Ishikawa (cell line): Measurements from ENCODE around the gene CRYBB1.

Experiments used
- CEBPB ChIP-seq: IDR thresholded peaks from 2 replicates; pipeline ENCODE4 v1.6.1; 2012
- CREB1 ChIP-seq: IDR thresholded peaks from 2 replicates; pipeline ENCODE4 v1.6.1; 2012; ENCODE audit warnings: low read depth
- EP300 ChIP-seq: IDR thresholded peaks from 2 replicates; pipeline ENCODE4 v1.6.1; 2012; ENCODE audit warnings: borderline replicate concordance
- FOXM1 ChIP-seq: IDR thresholded peaks from 2 replicates; pipeline ENCODE4 v1.6.1; 2012; ENCODE audit warnings: low read depth, borderline replicate concordance
- RAD21 ChIP-seq: IDR thresholded peaks from 2 replicates; pipeline ENCODE4 v1.6.1; 2012; ENCODE audit warnings: low read depth
- TAF1 ChIP-seq: IDR thresholded peaks from 2 replicates; pipeline ENCODE4 v1.6.1; 2012; ENCODE audit warnings: low read depth, mild to moderate bottlenecking
- YY1 ChIP-seq: IDR thresholded peaks from 2 replicates; pipeline ENCODE4 v1.6.1; 2012; ENCODE audit warnings: low read depth
- TF ChIP-seq, protein P1 (sequence below): IDR thresholded peaks from 2 replicates; pipeline ENCODE4 v1.6.1; 2012
- TF ChIP-seq, protein P2 (sequence below): IDR thresholded peaks from 2 replicates; pipeline ENCODE4 v1.6.1; 2012; ENCODE audit warnings: low read depth, mild to moderate bottlenecking

DNA sequence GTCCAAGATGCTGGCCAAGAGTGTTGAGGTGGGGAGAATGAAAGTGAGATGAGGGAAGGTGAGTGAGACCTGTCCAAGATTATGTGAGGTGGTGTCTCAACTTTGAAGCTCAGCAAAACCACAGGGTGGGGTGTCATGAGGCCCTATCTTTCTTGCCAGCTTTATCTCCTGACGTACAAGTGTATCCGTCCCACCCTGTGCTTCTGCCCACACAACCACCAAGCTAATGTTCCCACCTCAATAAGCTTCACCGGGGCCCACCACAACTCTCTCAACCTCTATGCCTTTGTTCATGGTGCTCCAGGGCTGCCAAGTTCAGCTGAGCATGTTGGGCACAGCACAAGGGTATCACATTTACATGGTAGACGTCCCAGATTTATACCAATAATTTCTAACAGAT lies 20.8 kb downstream of the CRYBB1 start:
- TF ChIP-seq TAF1 (no peak), RAD21 (no peak), CREB1 (no peak), YY1 (no peak), CEBPB (no peak), EP300 (no peak), FOXM1 (no peak)
- TF ChIP-seq, protein P1, sequence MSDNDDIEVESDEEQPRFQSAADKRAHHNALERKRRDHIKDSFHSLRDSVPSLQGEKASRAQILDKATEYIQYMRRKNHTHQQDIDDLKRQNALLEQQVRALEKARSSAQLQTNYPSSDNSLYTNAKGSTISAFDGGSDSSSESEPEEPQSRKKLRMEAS: no peak
- TF ChIP-seq, protein P2, sequence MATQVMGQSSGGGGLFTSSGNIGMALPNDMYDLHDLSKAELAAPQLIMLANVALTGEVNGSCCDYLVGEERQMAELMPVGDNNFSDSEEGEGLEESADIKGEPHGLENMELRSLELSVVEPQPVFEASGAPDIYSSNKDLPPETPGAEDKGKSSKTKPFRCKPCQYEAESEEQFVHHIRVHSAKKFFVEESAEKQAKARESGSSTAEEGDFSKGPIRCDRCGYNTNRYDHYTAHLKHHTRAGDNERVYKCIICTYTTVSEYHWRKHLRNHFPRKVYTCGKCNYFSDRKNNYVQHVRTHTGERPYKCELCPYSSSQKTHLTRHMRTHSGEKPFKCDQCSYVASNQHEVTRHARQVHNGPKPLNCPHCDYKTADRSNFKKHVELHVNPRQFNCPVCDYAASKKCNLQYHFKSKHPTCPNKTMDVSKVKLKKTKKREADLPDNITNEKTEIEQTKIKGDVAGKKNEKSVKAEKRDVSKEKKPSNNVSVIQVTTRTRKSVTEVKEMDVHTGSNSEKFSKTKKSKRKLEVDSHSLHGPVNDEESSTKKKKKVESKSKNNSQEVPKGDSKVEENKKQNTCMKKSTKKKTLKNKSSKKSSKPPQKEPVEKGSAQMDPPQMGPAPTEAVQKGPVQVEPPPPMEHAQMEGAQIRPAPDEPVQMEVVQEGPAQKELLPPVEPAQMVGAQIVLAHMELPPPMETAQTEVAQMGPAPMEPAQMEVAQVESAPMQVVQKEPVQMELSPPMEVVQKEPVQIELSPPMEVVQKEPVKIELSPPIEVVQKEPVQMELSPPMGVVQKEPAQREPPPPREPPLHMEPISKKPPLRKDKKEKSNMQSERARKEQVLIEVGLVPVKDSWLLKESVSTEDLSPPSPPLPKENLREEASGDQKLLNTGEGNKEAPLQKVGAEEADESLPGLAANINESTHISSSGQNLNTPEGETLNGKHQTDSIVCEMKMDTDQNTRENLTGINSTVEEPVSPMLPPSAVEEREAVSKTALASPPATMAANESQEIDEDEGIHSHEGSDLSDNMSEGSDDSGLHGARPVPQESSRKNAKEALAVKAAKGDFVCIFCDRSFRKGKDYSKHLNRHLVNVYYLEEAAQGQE: no peak
